MCF 10A (cell line): ENCODE results near the gene CABLES2. TPM values are rescaled to one million over a fixed set of nuclear protein-coding genes. Genes with fewer than 3 reads are reported as not detected.

Experiments
- BruUV-seq: library from RNA; stranded (reverse); fragments of 400-500 nt; replicated peaks from 2 replicates; lab custom pipeline; 2021; lab: Mats Ljungman, UMichigan
- CTCF ChIA-PET: fragments of 300-600 bp; sonication (Branson Sonifier 250); formaldehyde crosslinking; extraction: SDS; loops from one replicate; lab custom pipeline; 2021; ENCODE audit warnings: antibody characterized with exemption, inconsistent platforms; lab: Yijun Ruan, JAX
- POLR2A ChIA-PET: fragments of 300-600, 350-650 bp; sonication (Branson Sonifier 250); formaldehyde crosslinking; extraction: SDS; loops from one replicate; lab custom pipeline; 2020; ENCODE audit warnings: antibody characterized with exemption, inconsistent platforms; lab: Yijun Ruan, JAX
- DNase-seq: peaks from one replicate; pipeline ENCODE4 v3.0.0-alpha.2; 2018; ENCODE audit not compliant: unreplicated experiment
- H3K27ac Mint-ChIP-seq: one replicate; pipeline ENCODE4 v1.8.0; 2022; ENCODE audit warnings: mild to moderate bottlenecking, low read depth, mixed read lengths; ENCODE audit not compliant: unreplicated experiment
- H3K27me3 Mint-ChIP-seq: one replicate; pipeline ENCODE4 v1.8.0; 2022; ENCODE audit warnings: mixed read lengths; ENCODE audit not compliant: insufficient read depth, unreplicated experiment
- H3K36me3 Mint-ChIP-seq: one replicate; pipeline ENCODE4 v1.8.0; 2022; ENCODE audit warnings: mild to moderate bottlenecking, moderate library complexity, mixed read lengths; ENCODE audit not compliant: insufficient read depth, unreplicated experiment
- H3K4me1 Mint-ChIP-seq: one replicate; pipeline ENCODE4 v1.8.0; 2022; ENCODE audit warnings: mixed read lengths; ENCODE audit not compliant: insufficient read depth, unreplicated experiment
- H3K4me3 Mint-ChIP-seq: one replicate; pipeline ENCODE4 v1.8.0; 2022; ENCODE audit warnings: mild to moderate bottlenecking, moderate library complexity, mixed read lengths; ENCODE audit not compliant: unreplicated experiment
- H3K9me3 Mint-ChIP-seq: one replicate; pipeline ENCODE4 v1.8.0; 2022; ENCODE audit warnings: mixed read lengths; ENCODE audit not compliant: unreplicated experiment
- intact Hi-C: fragments of 100-400 bp; cut with micrococcal nuclease; formaldehyde crosslinking; loops from 2 replicates; pipeline ENCODE4 v1.14.1; 2022
- total RNA-seq: library from RNA; stranded (reverse); gene quantifications from 2 replicates; pipeline ENCODE4 v1.2.3, GENCODE V29; 2022
- TF ChIP-seq, protein P1 (sequence below): fragments of 200-600 bp; IDR thresholded peaks from one replicate; pipeline ENCODE4 v1.8.0; 2022; ENCODE audit warnings: antibody characterized with exemption, mild to moderate bottlenecking; ENCODE audit not compliant: unreplicated experiment

The CABLES2 gene
- total RNA-seq, 1 experiment from 2014 or later: 1.5 TPM

DNA sequence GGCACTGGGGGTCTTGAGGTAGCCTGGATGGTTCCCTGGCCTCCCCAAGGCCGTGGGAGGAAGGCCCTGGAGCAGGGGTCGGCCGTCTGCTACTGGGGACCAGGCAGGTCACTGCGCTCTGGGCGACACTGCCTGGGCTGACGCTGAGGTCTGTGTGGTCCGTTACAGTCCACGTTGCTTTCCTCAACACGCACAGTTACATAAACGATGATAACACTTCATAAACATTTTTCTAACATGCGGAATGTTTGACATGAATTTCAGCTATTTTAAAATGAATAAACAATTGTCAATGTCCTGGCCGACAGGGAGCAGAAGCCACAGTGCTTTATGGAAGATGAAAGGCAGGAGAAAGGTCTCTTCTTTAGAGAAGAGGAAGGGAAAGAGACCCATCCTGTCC is 30.4 kb upstream of the CABLES2 start:
- Mint-ChIP-seq H3K9me3 (no peaks in the 10 kb centered on the region), H3K27me3 (peaks cover 60% of the 10 kb centered on the region), H3K4me3 (no peak overlapping the region), H3K4me1 (no peaks in the 10 kb centered on the region), H3K36me3 (no peaks in the 10 kb centered on the region), H3K27ac (no peak overlapping the region)
- TF ChIP-seq, protein P1, sequence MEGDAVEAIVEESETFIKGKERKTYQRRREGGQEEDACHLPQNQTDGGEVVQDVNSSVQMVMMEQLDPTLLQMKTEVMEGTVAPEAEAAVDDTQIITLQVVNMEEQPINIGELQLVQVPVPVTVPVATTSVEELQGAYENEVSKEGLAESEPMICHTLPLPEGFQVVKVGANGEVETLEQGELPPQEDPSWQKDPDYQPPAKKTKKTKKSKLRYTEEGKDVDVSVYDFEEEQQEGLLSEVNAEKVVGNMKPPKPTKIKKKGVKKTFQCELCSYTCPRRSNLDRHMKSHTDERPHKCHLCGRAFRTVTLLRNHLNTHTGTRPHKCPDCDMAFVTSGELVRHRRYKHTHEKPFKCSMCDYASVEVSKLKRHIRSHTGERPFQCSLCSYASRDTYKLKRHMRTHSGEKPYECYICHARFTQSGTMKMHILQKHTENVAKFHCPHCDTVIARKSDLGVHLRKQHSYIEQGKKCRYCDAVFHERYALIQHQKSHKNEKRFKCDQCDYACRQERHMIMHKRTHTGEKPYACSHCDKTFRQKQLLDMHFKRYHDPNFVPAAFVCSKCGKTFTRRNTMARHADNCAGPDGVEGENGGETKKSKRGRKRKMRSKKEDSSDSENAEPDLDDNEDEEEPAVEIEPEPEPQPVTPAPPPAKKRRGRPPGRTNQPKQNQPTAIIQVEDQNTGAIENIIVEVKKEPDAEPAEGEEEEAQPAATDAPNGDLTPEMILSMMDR: no peak
- ChIA-PET CTCF (interaction anchor here (2.5 kb wide), 1 partner anchor 27 kb away, joined by 9 read pairs; no protein-coding TSS in a partner anchor), POLR2A (interaction anchor here (0.6 kb wide), 1 partner anchor 191 kb away, joined by 3 read pairs; no protein-coding TSS in a partner anchor)
- DNase-seq: no peak
- intact Hi-C loops: no loop called here
- no TSS peak for BruUV-seq

DNA sequence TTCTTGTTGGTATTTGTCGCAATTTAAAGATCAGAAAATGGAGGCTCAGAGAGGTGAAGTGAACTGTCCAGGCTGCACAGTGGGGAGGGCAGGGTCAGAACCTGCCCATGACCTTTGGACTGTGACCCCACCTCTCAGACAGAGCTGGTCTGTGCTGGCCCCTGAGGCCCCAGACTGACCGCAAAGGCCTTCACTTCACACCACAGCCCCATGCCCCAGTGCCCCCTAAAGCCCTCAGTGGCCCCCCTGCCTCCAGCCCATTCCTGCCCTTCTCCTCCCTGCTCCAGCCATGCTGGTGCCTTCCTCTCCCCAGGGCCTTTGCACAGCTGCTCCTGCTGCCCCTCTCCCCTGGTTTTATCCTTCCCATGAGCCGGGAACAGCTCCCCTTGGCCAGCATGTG is 29.6 kb upstream of the CABLES2 start:
- H3K36me3 Mint-ChIP-seq: no peaks in the 10 kb centered on the region
- intact Hi-C loops: no loop called here
- H3K4me3 Mint-ChIP-seq: no peak overlapping the region
- H3K27me3 Mint-ChIP-seq: peaks cover 52% of the 10 kb centered on the region
- H3K4me1 Mint-ChIP-seq: no peaks in the 10 kb centered on the region
- DNase-seq: no peak
- TF ChIP-seq, protein P1: no peak
- CTCF ChIA-PET: interaction anchor here (2.5 kb wide), 1 partner anchor 26 kb away, joined by 9 read pairs; no protein-coding TSS in a partner anchor
- POLR2A ChIA-PET: no interaction called here
- H3K9me3 Mint-ChIP-seq: no peaks in the 10 kb centered on the region
- BruUV-seq: no TSS peak
- H3K27ac Mint-ChIP-seq: no peak overlapping the region

DNA sequence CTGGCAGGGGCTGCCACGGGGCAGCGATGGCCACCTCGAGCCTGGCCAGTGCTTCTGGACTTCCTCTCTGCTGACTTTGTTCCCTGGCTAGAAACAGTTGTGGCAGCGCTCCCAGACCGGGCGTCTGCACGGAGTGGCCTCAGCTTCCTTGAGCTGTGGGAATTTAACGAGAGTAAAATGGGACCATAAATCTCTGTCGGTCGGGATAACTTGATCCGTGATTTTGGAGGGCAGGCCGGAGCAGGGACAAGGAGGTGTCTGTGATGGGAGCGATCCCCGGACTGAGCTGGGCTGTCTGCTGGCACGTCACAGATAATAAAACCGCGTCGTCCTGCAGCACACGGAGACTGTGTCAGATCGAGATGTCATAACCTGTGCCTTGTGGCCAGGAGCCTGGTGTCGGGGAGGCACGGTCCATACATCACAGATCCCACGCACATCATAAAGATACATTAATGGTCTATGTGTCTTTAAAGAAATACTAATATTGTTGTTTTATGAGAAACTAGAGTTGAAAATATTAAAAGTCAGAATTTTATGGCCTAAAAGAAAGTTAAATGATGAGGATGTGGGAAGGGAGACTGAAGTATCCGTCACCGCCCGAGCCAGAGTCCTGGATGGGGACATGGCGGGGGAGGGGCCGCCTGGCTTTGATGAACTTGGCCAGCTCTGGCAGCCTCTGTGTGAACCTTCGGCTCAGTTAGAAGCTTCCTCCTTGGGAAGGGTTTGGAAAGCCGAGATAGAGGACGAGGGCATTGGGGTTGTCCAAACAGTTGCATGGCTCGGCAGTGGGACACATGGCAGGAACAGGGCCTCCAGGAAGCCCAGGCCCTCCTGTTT is 26.8 kb upstream of the CABLES2 start:
- DNase-seq: no peak
- TF ChIP-seq, protein P1: no peak
- BruUV-seq: no TSS peak
- ChIA-PET CTCF (no interaction called here), POLR2A (no interaction called here)
- Mint-ChIP-seq H3K27ac (no peak overlapping the region), H3K9me3 (no peaks in the 10 kb centered on the region), H3K36me3 (no peaks in the 10 kb centered on the region), H3K4me1 (no peaks in the 10 kb centered on the region), H3K4me3 (no peak overlapping the region), H3K27me3 (peaks cover 53% of the 10 kb centered on the region)
- intact Hi-C loops: no loop called here

DNA sequence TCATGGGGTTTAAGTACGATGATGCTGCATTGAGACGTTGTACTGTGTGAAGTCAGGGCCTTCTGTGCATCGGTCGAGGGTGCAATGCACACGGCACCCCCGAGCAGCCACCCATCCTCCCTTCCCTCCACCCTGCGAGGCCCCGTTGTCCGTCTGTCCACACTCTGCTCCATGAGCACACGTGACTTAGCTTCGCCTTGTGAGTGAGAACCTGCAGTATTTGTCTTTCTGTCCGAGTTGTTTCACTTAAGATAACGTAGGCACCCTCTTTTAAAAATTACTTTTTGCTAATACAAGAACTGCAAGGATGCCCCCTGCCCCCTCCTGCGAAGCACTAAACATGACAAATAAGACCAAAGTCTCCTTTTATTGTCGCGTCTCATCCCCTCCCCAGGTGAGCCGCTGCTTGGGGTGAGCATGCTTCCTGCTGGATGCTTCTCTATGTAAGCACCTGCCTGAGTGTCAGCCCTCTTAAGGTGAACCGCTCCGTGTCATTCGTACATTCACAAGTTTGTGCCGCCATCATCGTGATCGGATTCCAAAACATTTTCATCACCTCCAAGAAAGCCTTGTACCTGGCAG is 23.9 kb upstream of the CABLES2 start:
- no peaks in the 10 kb centered on the region for H3K4me1 Mint-ChIP-seq
- intact Hi-C loops: no loop called here
- no TSS peak for BruUV-seq
- no peak overlapping the region for H3K4me3 Mint-ChIP-seq
- H3K27ac Mint-ChIP-seq: no peak overlapping the region
- TF ChIP-seq, protein P1: no peak
- CTCF ChIA-PET: no interaction called here
- no peaks in the 10 kb centered on the region for H3K9me3 Mint-ChIP-seq
- no peak for DNase-seq
- H3K27me3 Mint-ChIP-seq: peaks cover 28% of the 10 kb centered on the region
- no peaks in the 10 kb centered on the region for H3K36me3 Mint-ChIP-seq
- POLR2A ChIA-PET: no interaction called here
